ENCODE results near the gene CDH1. TPM values are rescaled to one million over a fixed set of nuclear protein-coding genes. Genes with fewer than 3 reads are reported as not detected.
A peak's percentile ranks its signal among the peaks of the same experiment; 100 is the strongest.

CDH1 gene
- total RNA-seq, 1 donor from 2014 or later, result 31.4 TPM

GRCh38 chr16:68851601-68852000, 114.5 kb downstream of the CDH1 start:
- no peak for DNase-seq (ENCODE audit: low read depth)

- DNase-seq (ENCODE audit: low read depth), result no peak
These were observed 120.4 kb downstream of the CDH1 start for GRCh38 chr16:68857479-68857878.

GRCh38 chr16:68859828-68860227, 122.7 kb downstream of the CDH1 start:
- DNase-seq (ENCODE audit: low read depth), result no peak

GRCh38 chr16:68860978-68861892, 124.1 kb downstream of the CDH1 start:
- DNase-seq (ENCODE audit: low read depth), result no peak

GRCh38 chr16:68866933-68867332, 129.8 kb downstream of the CDH1 start:
- no peak for DNase-seq (ENCODE audit: low read depth)

- no peak for DNase-seq (ENCODE audit: low read depth)
These were observed 132.5 kb downstream of the CDH1 start for GRCh38 chr16:68869492-68870088.

GRCh38 chr16:68873635-68874471, 136.8 kb downstream of the CDH1 start:
- peak; percentile 11 for DNase-seq (ENCODE audit: low read depth)

GRCh38 chr16:68875871-68876270, 138.8 kb downstream of the CDH1 start:
- no peak for DNase-seq (ENCODE audit: low read depth)

GRCh38 chr16:68883685-68884084, 146.6 kb downstream of the CDH1 start:
- DNase-seq (ENCODE audit: low read depth), result no peak

- no peak for DNase-seq (ENCODE audit: low read depth)
These were observed 147.3 kb downstream of the CDH1 start for GRCh38 chr16:68884401-68884800.

Other genes with a start within 250 kb of the CDH1 start
- 25.7 and 39.4 TPM in 2 replicates for gene ZFP90, start 198.0 kb upstream of the CDH1 start, total RNA-seq
- 132 and 198 TPM in 2 replicates for gene CDH3, start 92.0 kb upstream of the CDH1 start, total RNA-seq
- gene TANGO6, start 106.2 kb downstream of the CDH1 start, total RNA-seq, result 18.1 and 28.5 TPM in 2 replicates

Measured in renal cortical epithelial cell (primary cell).